Hematopoietic multipotent progenitor cell treated with erythropoietin and hydrocortisone succinate and interleukin-3 and kit ligand, for 15 days (in vitro differentiated cells): ENCODE results near the gene UBIAD1.
"Not testable (repeated sequence)": the region's sequence is repeated elsewhere in the genome, so short reads cannot be mapped to it uniquely, and the experiment has no call there.

Experiments
- DNase-seq: peaks from one replicate; pipeline ENCODE4 v3.0.0-alpha.2; 2015; ENCODE audit warnings: low spot score

UBIAD1 gene, protein sequence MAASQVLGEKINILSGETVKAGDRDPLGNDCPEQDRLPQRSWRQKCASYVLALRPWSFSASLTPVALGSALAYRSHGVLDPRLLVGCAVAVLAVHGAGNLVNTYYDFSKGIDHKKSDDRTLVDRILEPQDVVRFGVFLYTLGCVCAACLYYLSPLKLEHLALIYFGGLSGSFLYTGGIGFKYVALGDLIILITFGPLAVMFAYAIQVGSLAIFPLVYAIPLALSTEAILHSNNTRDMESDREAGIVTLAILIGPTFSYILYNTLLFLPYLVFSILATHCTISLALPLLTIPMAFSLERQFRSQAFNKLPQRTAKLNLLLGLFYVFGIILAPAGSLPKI

DNA sequence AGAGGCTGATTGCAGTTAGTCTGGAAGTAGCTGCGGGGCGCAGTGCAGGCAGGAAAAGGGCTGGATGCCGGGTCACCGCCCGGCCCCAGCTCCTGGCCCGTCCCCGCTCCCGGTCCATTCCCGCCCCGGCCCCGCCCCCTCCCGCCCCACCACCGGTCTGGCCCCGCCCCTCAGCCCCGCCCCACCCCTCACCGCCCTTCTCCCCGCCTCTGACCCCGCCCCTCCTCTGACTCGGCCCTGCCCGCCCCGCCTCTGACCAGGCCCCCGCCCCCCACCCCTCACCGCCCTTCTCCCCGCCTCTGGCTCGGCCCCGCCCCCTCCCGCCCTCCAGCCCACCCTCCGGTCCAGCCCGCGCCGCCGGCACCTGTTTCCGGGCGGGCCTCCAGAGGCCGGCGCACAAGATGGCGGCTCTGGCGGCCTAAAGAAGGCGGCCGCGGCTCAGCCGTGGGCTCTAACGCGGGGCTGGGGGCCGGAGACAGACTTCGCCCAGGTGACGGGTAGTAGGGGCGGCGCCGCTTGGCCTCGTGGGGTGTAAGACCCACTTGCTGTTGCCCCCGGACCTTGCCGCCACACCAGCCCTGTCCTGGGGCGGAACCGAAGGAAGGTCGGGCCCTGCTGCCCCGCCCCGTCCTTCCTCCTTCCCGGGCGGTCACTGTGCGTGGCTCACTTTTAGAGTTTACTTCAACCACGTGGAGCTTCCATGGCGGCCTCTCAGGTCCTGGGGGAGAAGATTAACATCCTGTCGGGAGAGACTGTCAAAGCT lies at the start of gene UBIAD1:
Gene UBIAD1 (plus strand): TSS at position 367 of the 763 bp plus-strand sequence. CDS start 334 bp downstream, at position 701.
- peak; percentile 89 for DNase-seq

DNA sequence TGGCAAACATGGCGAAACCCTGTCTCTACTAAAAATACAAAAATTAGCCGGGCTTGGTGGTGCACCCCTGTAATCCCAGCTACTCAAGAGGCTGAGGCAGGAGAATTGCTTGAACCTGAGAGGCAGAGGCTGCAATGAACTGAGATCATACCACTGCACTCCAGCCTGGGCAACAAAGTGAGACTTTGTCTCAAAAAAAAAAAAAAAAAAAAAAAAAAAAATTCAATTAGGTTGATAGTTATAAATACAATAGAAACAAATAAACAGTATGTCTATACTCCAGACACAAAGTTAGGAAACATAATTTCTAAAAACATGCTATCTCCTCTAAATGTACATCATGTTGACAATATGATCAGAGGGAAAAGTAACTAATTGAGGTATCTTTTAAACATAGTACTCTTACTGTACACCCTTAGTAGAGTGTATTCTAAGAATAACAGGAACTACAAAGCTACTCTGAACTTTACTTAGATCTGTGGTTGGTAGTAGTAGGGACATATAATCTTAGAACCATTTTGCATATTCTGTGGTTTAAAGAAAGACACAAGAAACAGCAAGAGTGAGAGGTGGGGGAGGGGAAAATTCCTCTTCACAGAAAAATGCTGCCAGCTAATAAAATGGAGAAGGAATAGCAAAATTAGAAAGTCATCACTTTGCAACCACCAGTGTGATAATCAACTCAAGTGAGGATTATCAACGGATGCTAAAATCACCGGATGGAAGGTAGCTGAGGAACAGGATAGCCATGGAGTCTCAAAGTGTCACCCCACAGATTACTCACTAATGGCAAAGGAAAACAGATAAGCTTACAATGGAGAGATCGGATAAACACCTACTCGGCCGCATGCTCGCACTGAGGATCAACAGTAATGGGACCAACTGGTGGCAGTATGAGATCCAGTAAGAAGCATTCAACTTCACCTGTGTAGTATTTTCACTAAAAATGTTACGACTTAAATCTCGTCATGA lies 45.6 kb upstream of the UBIAD1 start:
- DNase-seq, result no peak

DNA sequence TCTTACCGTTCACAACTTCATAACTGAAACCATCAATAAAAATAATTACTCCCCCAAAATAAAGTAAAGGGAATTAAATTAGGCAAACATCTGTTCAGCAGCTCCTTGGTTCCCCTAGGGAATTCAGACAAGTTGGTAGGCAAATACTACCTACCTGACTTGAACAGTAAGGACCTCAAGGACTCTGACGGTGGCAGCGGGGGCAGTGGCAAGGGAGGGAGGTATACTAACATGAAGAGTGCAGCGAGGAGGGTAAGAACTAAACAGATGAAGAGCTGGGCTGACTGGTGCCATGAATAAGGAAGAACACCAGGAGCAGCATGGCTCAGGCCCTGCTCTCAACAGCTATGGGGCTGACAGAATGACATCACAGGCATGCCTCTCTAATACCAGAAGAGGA lies 43.8 kb upstream of the UBIAD1 start:
- no peak for DNase-seq

DNA sequence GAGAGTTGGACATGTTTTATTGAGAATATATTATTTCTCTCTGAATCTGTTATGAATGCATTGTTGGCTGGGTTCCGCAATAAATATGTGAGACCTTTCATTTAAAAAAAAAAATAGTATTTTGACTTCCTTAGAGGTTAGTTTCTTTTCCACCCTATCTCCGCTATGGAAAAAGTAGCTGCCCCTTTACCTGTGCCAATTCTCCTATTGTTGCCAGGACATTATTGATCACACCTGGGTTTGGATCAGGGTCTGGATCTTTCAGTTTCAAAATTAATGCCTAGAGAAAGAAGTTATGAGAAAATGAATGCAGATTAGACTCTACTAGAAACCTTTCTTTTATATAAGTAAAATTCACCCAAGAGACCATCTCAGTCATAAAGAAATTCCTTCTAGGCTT lies 39.8 kb upstream of the UBIAD1 start:
- DNase-seq, result no peak

DNA sequence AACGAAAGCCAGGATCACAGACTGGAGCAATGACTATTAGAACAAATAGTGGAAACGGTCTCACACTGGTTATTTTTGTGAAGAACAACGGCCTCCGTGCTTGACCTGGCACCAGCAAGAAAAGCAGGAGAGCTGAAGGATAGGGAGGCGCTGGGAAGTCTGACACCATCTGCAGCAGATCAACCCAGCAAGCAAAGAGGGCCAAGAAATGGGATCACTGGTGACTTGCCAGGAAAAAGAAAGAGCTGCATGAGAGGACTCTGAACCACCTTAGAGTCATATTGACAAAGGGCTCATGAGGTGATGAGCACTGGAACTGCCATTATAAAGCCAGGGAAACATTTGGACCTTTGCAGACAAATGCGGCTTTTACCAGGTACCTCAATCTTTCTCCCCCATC lies 35.6 kb upstream of the UBIAD1 start:
- DNase-seq, result no peak

DNA sequence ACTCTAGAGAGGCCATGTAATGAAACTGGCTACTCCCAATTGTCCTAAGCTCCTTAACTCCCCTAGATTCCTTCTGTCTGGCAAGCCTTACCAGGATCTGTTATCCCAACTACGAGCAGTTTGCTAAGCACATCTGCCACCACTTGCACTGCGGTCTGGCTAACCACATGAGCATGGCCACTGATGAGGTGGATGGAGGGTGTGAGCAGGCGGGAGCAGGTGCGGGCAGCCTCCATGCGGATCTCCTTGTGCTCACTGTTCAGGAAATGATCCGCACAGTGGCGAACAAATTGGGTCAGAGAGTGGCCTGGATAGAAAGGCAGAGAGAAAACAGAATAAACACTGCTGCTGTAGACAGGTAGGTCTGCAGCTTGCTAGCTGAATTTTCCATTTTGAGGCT lies 34.7 kb upstream of the UBIAD1 start:
- no peak for DNase-seq

DNA sequence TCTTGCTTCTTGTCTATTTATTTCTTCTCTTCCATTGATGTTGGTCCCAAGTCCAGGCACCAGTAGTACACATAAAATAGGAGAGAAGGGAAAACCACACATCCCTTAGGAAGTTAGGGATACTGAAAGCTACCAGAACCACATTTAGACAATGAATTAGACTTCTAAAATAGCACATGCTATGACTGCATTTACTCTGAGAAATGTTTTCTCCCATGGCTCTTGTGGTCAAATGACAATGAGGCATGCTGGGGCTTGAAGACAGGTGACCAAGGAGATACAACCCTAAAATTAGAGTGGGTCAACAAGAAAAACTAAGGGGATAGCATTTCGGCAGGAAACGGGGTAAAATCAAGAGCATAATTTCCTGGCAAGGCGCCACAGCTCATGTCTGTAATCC lies 27.8 kb upstream of the UBIAD1 start:
- no peak for DNase-seq

DNA sequence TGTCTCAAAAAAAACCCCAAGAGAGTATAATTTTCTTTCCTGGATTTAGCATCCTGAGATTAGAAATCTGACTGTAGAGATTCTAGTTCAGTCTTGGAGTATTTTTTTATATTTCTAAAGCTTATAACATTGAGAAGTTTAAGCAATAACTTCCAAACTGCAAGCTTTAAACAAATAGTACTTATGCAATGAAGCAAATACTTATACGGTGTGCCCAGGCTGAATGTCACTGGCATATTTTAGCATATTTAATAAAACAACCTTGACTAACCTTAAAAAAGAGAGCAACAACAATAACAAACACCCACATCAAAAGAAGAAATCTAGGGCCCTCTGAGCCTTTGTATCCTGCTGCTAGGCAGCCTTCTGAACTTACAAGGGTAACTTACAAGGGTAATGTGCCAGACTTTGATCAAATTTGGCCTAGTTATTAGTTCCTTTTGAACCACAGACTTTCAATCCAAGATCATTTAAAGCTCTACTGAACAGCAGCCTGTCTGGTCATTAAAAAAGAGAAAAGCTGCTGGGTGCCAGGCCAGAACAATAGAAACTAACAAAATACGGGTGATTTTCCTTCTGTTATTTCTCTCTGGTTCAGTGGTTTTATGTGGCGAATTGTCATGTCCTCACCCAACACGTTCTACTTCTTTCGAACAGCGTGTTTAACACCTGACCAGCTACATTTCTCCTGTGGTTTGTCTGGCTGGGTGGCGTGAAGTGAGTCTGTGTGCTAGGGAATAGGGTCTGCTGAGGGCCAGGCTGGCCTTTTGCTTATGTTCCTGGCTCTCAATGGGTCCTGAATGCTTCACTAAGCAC lies 26.9 kb upstream of the UBIAD1 start:
- DNase-seq, result no peak

DNA sequence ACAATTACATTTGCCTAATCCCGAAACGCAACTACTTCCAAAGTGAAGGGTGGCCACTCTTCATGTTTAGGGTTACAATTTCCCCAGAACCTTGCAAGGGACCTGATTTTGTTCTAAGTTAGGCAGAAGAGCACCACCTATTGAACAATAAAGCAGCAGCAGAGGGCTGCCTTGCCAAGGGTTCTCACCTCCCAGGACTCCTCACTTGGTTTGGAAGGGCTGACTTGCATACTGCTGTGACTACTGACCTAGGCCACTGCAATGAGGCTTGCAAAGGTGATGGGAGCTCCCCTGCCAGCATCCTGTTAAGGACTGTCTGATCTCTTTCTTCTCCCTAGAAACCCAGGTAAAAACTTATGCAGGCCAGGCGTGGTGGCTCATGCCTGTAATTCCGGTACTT lies 24.8 kb upstream of the UBIAD1 start:
- no peak for DNase-seq

DNA sequence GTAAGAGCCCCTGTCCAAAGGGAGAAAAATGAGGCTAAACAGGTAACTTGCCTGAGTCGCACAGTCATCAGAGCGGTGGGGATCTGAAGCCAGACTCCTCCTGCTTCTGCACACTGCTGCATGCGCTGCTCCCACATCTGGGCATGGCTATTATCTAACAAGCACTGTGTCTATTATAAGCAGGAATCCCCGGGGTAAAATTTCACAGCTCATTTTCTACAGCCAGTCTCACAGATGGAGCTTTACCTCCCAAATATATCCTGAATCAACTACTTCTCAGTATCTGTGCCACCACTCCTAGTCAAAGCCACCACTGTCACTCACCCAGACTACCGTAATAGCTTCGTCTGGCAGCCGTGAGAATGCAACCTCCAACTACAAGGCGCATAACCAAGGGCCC lies 20.5 kb upstream of the UBIAD1 start:
- DNase-seq, result no peak

DNA sequence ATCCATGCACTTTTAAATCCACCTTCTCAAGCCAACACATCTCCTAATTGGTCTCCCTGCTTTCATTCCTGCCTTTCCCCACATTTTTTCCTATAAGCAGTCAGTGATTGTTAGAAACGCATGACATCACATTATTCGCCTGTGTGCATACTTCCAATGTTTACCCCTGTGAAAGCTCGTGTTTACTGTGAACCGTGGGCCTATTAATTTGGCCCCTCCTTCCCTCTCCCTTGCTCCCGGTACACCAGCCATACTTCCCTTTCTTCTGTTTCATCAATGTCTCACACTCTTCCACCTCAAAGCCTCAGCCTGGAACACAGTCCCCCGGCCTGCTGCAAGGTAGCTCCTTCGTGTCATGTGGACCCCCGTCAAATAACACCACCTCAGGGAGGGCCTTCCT lies 19.8 kb upstream of the UBIAD1 start:
- no peak for DNase-seq

DNA sequence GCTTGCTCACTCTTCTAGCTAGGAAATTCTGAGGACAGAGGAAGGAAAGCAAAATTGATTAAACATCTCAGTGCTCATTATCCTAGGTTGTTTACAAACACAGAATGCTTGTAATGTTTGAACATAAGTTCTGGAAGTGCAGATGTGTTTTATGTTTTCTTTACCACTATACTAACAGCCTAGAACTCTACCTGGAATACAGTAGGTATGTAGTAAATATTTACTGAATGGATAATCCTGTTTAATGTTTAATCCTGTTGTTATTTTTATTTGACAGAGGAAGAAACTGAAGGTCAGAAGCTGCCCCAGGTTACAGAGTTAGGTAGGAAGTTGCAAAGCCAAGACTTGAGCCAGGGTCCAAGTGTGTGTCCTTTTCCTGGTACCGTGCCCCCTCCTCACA lies 16.7 kb upstream of the UBIAD1 start:
- no peak for DNase-seq

DNA sequence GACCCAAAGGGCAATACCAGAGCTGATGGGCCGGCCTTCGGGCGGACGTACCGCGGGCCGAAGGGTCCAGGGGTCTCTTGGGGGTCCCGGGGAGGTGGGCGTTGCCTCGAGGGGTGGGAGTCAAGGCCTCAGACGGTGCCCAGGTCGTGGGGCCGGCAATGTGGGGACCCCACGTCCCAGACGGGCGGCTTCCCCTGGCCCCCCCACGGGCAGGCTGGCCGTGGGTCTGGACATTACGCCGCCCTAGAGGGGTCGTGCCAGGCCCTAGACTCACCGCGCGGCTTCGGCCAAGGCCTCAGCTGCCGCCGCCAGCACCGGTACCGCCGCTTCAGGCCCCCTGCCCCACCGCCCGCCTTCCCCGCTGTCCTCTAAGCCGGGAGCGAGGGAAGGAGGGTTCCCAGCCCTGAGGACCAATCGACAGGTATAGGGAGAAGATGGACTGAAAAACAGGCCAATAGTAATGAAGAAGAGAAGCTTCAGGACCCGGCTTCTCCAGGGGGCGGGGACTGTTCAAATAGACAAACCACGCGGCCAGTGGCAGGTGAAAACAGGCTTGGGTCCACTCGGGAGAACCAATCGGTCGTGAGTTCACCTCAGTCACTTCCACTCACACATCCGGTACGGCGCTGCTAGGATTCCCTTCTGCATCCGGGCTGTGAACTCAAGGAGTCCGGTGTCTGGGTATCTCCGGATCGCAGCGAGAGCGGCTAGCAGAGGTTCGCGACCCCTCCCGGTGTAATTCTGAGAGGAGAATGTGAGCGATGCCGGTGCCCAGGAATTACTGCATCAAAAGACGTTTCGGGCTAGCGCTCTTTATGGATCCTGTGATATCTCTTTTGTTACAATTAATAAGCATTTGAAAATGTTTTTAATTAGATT lies 10.6 kb upstream of the UBIAD1 start, which contains the start of gene MTOR:
Gene MTOR (minus strand): TSS at position 381 of the 879 bp plus-strand sequence. CDS start 3,142 bp downstream, outside the sequence.
- peak; percentile 99 for DNase-seq

DNA sequence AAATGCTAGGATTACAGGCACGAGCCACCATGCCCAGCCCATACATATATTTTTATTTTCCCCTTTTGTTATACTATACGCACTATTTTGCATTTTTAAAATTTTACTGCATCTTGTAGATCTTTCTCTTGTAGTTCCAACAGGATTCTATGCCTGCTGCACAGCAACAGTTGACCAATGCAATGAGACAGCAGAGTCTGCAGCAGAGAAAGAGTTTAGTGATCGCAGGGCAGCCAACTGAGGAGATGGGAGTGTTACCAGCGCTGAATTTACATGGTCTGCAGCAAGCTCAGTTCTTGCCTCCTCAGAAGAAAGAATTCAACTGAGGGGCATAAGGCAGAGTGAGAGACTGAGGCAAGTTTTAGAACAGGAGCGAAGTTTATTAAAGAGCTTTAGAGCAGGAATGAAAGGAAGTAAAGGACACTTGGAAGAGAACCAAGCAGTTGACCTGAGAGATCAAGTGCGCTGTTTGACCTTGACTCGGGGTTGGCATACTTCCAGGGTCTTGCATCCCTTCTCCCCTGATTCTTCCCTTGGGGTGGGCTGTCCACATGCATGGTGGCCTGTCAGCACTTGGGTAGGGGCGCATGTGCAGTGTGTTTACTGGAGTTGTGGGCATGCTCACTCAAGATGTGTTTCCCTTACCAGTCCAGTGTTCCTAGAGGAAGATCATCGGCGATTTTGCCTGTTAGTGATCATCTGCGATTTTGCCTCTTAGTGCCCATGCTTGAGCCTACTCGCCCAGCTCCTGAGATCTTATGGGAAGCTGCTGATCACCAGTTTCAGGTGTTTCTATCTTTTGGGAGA lies 6.5 kb upstream of the UBIAD1 start:
- no peak for DNase-seq

DNA sequence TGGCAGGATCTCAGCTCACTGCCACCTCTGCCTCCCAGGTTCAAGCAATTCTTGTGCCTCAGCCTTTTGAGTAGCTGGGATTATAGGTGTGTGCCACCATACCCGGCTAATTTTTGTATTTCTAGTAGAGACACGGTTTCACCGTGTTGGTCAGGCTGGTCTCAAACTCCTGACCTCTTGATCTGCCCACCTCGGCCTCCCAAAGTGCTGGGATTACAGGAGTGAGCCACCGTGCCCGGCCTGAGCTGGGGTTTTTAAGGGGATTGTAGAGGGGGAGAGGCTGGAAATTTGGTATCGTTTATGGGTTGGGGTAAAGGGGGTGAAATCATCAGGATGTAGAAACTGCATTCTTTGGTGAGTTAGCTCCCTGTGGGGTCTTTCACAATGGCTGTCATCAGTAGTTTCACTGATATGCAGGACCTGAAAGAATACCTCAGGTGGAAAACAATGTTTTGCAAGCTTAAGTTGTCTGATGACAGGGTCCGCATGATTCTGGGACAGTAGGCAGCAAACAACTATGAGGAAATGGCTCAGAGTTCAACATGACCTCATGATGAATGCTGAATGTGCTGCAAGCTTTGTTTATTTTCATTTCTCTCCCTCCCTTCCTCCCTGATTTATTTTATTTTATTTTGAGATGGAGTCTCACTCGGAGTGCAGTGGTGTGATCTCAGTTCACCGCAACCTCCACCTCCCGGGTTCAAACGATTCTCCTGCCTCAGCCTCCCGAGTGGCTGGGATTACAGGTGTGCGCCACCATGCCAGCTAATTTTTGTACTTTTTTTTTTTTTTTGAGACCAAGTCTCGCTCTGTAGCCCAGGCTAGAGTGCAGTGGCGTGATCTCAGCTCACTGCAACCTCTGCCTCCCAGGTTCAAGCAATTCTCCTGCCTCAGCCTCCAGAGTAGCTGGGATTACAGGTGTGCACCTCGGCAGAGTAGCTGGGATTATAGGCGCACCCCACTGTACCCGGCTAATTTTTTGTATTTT lies 5.4 kb upstream of the UBIAD1 start:
- DNase-seq, result not testable (repeated sequence)

DNA sequence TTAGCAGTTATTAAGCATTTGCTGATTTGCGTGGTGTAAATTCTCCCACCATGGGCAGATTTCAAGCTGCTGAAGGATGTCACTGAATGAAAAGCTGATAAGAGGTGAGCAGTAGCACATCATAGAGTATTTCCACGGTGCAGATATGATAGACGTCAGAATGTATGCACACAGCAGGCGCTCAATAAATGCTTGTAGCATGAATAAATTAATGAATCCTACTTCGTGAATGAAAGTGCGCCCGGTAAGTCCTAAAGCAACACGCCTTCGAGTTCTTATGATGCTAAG lies 510 bp upstream of the UBIAD1 start:
- no peak for DNase-seq

DNA sequence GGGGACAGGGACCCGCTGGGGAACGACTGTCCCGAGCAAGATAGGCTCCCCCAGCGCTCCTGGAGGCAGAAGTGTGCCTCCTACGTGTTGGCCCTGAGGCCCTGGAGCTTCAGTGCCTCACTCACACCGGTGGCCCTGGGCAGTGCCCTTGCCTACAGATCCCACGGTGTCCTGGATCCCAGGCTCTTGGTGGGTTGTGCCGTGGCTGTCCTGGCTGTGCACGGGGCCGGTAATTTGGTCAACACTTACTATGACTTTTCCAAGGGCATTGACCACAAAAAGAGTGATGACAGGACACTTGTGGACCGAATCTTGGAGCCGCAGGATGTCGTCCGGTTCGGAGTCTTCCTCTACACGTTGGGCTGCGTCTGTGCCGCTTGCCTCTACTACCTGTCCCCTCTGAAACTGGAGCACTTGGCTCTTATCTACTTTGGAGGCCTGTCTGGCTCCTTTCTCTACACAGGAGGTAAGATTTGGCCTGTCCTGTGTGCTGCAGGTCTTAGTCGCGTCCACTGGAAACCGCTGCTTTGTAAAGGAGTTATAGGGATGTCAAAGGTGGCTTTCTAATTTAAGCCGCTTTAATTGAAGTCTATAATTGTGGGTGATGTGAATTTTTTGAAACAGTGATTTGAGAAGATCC lies 717 bp downstream of the UBIAD1 start:
- DNase-seq, result peak; percentile 23

DNA sequence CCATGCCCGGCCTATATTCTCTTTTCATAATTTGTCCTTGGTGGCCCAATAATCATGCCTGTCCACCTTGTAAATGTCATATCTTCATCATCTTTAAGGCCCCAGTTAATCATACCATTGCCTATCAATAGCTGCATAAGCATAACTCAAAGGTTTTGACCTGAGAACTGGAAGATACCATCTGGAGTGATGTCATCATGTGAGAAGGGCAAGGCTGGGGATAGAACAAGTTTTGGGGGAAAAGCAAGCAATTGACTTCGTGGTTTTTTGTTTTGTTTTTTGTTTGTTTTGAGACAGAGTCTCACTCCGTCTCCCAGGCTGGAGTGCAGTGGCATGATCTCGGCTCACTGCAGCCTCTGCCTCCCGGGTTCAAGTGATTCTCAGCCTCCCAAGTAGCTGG lies 6.2 kb downstream of the UBIAD1 start:
- no peak for DNase-seq
